GM12873 (cell line): ENCODE measurements around the gene MSI2.

Experiments
- CTCF ChIP-seq: IDR thresholded peaks from 2 replicates; pipeline ENCODE4 v1.5.1; 2012; ENCODE audit warnings: low read depth, mild to moderate bottlenecking, moderate library complexity, low read length, control low read depth; ENCODE audit not compliant: insufficient read depth; ENCODE audit errors: missing control alignments

MSI2 gene

GRCh38 chr17:57708410-57708809 is 452.1 kb downstream of the MSI2 start:
- TF ChIP-seq CTCF, result peak; percentile 6

GRCh38 chr17:57713140-57713539 is 456.8 kb downstream of the MSI2 start:
- no peak for TF ChIP-seq CTCF

GRCh38 chr17:57714665-57715180 is 458.4 kb downstream of the MSI2 start:
- TF ChIP-seq CTCF, result no peak

- no peak for TF ChIP-seq CTCF
Measured at GRCh38 chr17:57715981-57716380, 459.7 kb downstream of the MSI2 start.

GRCh38 chr17:57718878-57719277 is 462.6 kb downstream of the MSI2 start:
- no peak for TF ChIP-seq CTCF

GRCh38 chr17:57720386-57721035 is 464.2 kb downstream of the MSI2 start:
- no peak for TF ChIP-seq CTCF

GRCh38 chr17:57721967-57722703 is 465.8 kb downstream of the MSI2 start:
- TF ChIP-seq CTCF, result no peak
